Ovary (tissue), 3 donors: ENCODE measurements around the gene SULF2.

Experiments used
- EP300 ChIP-seq: sonication (generic); formaldehyde crosslinking; IDR thresholded peaks from one replicate; pipeline ENCODE4 v1.6.1; 2017; ENCODE audit warnings: antibody characterized with exemption
- TF ChIP-seq, protein P1 (sequence below), 3 donors: fragments of 450-650 bp in 2 of 3; fragments of 200-600 bp in 1 of 3; IDR thresholded peaks; one replicate each; pipeline versions ENCODE4 v1.5.1 to v1.8.0; 2016 to 2022; ENCODE audit warnings: antibody characterized with exemption in 3 of 3, mild to moderate bottlenecking in 1 of 3
- donor health status: DM: no; HTN: no; CAD: no.

- TF ChIP-seq, protein P1, sequence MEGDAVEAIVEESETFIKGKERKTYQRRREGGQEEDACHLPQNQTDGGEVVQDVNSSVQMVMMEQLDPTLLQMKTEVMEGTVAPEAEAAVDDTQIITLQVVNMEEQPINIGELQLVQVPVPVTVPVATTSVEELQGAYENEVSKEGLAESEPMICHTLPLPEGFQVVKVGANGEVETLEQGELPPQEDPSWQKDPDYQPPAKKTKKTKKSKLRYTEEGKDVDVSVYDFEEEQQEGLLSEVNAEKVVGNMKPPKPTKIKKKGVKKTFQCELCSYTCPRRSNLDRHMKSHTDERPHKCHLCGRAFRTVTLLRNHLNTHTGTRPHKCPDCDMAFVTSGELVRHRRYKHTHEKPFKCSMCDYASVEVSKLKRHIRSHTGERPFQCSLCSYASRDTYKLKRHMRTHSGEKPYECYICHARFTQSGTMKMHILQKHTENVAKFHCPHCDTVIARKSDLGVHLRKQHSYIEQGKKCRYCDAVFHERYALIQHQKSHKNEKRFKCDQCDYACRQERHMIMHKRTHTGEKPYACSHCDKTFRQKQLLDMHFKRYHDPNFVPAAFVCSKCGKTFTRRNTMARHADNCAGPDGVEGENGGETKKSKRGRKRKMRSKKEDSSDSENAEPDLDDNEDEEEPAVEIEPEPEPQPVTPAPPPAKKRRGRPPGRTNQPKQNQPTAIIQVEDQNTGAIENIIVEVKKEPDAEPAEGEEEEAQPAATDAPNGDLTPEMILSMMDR (IDR thresholded peaks at IDR 0.05) = no peak
- no peak for TF ChIP-seq EP300
These were observed 95.5 kb downstream of the SULF2 start for GRCh38 chr20:47689731-47690130.
